MM.1S (cell line): ENCODE results near the gene AUTS2.

Experiments
- EZH2 ChIP-seq: fragments of 300-600 bp; sonication (generic); optimal IDR thresholded peaks from 2 replicates; pipeline ENCODE3; 2017; ENCODE audit warnings: low read depth, mild to moderate bottlenecking, antibody characterized with exemption, low read length, mixed read lengths
- EZH2phosphoT487 ChIP-seq: fragments of 300-600 bp; sonication (generic); IDR thresholded peaks from 2 replicates; pipeline ENCODE4 v1.6.1; 2018; ENCODE audit warnings: antibody characterized with exemption, low read length
- TF ChIP-seq, protein P1 (sequence below): fragments of 300-600 bp; sonication (generic); IDR thresholded peaks from 2 replicates; pipeline ENCODE4 v1.5.1; 2016; ENCODE audit warnings: antibody characterized with exemption, low read length, mixed read lengths

DNA sequence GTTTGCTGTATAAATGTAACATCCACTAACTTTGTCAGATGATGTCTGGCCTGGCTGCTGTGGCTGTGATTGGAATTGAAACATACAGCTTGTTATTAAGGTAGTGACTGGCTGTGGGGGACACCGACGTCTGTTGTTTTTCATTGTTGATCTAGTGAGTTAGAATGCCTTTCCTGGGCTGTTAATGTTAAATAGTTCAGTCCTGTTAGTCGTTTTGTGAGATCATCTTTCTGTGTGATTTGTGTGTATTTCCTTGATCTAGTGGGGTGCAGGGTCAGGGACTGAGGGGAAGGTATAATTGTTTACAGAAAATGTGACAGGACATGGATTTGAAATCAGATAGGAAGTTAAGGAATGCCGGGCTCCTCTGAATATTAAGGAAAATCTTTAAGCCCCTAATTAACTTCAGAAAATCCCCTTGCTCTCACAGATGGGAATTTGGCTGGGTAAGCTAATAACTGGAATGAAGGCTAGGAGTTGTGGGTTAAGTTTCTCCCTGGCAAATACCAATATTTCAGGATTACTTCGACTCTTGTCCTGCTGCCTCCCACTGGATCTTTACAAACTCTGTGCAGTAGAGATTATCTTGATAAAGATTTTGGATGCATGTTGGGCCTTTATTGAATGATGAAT is 163.1 kb downstream of the AUTS2 start:
- TF ChIP-seq, protein P1, sequence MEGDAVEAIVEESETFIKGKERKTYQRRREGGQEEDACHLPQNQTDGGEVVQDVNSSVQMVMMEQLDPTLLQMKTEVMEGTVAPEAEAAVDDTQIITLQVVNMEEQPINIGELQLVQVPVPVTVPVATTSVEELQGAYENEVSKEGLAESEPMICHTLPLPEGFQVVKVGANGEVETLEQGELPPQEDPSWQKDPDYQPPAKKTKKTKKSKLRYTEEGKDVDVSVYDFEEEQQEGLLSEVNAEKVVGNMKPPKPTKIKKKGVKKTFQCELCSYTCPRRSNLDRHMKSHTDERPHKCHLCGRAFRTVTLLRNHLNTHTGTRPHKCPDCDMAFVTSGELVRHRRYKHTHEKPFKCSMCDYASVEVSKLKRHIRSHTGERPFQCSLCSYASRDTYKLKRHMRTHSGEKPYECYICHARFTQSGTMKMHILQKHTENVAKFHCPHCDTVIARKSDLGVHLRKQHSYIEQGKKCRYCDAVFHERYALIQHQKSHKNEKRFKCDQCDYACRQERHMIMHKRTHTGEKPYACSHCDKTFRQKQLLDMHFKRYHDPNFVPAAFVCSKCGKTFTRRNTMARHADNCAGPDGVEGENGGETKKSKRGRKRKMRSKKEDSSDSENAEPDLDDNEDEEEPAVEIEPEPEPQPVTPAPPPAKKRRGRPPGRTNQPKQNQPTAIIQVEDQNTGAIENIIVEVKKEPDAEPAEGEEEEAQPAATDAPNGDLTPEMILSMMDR: no peak
- TF ChIP-seq EZH2 (no peak), EZH2phosphoT487 (no peak)
